Breast epithelium (tissue), 3 donors: ENCODE data around the gene PRKD2.

Experiments
- POLR2A ChIP-seq: fragments of 450-650 bp; IDR thresholded peaks from one replicate; pipeline ENCODE4 v1.6.1; 2016; ENCODE audit warnings: antibody characterized with exemption, mild to moderate bottlenecking, moderate library complexity
- TF ChIP-seq, protein P1 (sequence below), 3 donors: fragments of 450-650 bp; IDR thresholded peaks; one replicate each; pipeline ENCODE4 v1.5.1; 2016 to 2017; ENCODE audit warnings: antibody characterized with exemption in 3 of 3, mild to moderate bottlenecking in 3 of 3, moderate library complexity in 3 of 3

GRCh38 chr19:46736531-46737297 is 19.8 kb upstream of the PRKD2 start:
- TF ChIP-seq, protein P1, sequence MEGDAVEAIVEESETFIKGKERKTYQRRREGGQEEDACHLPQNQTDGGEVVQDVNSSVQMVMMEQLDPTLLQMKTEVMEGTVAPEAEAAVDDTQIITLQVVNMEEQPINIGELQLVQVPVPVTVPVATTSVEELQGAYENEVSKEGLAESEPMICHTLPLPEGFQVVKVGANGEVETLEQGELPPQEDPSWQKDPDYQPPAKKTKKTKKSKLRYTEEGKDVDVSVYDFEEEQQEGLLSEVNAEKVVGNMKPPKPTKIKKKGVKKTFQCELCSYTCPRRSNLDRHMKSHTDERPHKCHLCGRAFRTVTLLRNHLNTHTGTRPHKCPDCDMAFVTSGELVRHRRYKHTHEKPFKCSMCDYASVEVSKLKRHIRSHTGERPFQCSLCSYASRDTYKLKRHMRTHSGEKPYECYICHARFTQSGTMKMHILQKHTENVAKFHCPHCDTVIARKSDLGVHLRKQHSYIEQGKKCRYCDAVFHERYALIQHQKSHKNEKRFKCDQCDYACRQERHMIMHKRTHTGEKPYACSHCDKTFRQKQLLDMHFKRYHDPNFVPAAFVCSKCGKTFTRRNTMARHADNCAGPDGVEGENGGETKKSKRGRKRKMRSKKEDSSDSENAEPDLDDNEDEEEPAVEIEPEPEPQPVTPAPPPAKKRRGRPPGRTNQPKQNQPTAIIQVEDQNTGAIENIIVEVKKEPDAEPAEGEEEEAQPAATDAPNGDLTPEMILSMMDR (IDR thresholded peaks at IDR 0.05): no peak
- no peak for TF ChIP-seq POLR2A
